C4-2B (cell line): ENCODE data around the gene MAST4.

Experiments
- ZFX ChIP-seq: fragments of 450-650 bp; IDR thresholded peaks from 2 replicates; pipeline ENCODE4 v1.6.1; 2017
- TF ChIP-seq, protein P1 (sequence below): fragments of 450-650 bp; conservative IDR thresholded peaks from 2 replicates; pipeline ENCODE4 v1.5.1; 2017; ENCODE audit warnings: mild to moderate bottlenecking

GRCh38 chr5:66621736-66622135, 25.5 kb downstream of the MAST4 start:
- TF ChIP-seq, protein P1, sequence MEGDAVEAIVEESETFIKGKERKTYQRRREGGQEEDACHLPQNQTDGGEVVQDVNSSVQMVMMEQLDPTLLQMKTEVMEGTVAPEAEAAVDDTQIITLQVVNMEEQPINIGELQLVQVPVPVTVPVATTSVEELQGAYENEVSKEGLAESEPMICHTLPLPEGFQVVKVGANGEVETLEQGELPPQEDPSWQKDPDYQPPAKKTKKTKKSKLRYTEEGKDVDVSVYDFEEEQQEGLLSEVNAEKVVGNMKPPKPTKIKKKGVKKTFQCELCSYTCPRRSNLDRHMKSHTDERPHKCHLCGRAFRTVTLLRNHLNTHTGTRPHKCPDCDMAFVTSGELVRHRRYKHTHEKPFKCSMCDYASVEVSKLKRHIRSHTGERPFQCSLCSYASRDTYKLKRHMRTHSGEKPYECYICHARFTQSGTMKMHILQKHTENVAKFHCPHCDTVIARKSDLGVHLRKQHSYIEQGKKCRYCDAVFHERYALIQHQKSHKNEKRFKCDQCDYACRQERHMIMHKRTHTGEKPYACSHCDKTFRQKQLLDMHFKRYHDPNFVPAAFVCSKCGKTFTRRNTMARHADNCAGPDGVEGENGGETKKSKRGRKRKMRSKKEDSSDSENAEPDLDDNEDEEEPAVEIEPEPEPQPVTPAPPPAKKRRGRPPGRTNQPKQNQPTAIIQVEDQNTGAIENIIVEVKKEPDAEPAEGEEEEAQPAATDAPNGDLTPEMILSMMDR, result no peak
- no peak for TF ChIP-seq ZFX
